NCI-H460 (cell line): Measurements from ENCODE around the gene CCL25. TPM values are rescaled to one million over a fixed set of nuclear protein-coding genes. Genes with fewer than 3 reads are reported as not detected.

Experiments used
- DNase-seq: peaks from one replicate; pipeline ENCODE4 v3.0.0-alpha.2; 2016; ENCODE audit warnings: low read depth; ENCODE audit errors: extremely low read depth
- total RNA-seq: library from RNA; depleted of rRNA; stranded (reverse); fragments of >200 nt; shearing (Covaris generic); gene quantifications from 2 replicates; pipeline ENCODE4 v1.2.3, GENCODE V29; 2014; rRNA removed

Gene CCL25
- total RNA-seq, 1 experiment from 2014 or later: not detected

DNA sequence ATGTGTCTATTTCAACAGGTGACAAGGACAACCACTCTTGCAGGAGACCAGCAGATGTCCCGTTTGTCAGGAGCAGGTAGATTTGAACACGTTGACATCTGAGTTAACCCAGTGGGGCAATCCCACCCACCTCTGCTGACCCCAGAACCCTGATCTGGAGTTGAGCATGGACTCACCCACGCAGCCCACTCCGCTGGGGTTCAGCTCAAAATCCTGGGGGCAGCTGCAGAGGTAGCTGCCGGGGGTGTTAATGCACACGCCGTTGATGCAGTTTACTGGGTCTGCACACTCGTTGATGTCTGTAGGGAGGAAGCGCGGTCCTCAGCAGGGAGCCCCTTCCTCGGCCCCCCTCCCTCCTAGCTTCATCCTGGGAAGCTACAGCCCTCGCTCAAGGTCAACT lies 56.9 kb downstream of the CCL25 start:
- DNase-seq: no peak

DNA sequence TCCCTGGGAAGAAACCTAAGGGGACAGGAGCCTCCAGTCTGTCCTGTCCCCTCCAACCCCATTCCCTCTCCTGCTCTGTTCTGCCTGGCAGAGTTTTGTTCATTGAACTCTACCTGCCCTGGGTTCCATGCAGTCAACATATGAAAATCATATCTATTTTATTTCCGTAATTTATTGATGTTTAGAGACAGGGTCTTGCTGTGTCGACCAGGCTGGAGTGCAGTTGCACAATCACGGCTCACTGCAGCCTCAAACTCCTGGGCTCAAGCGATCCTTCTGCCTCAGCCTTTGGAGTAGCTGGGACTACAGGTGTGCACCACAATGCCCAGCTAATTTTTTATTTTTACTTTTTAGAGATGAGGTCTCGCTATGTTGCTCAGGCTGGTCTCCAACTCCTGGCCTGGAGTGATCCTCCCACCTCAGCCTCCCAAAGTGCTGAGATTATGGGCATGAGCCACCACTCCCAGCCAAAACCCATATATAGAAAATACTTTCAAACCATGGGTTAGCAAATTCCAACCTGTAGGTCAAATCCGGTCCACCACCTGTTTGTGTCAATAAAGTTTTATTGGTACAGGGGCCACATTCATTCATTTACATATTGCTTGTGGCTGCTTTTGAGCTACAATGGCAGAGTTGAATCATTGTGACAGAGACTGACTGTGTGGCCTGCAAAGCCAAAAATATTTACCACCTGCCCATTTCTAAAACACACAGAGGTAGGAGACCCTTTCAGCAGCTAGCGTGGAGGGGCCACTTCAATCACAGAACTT lies 57.5 kb downstream of the CCL25 start:
- no peak for DNase-seq

DNA sequence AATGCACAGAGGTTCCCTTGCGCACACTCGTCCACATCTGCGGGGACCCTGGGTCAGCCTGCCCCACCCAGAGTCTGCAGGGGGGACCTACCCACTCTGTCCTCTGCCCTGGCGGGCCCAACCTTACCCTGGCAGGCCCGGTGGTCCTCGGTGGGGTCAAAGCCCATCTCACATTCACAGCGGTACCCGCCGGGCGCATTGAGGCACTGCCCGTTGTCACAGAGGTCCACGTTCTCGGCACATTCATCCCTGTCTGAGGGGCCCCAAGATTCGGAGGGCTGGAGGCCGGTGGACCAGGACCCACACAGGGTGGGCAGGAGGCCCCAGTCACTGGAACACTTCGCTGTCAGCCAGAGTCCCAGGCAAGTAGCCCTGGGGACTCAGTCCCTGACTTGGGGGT lies 58.4 kb downstream of the CCL25 start:
- no peak for DNase-seq

DNA sequence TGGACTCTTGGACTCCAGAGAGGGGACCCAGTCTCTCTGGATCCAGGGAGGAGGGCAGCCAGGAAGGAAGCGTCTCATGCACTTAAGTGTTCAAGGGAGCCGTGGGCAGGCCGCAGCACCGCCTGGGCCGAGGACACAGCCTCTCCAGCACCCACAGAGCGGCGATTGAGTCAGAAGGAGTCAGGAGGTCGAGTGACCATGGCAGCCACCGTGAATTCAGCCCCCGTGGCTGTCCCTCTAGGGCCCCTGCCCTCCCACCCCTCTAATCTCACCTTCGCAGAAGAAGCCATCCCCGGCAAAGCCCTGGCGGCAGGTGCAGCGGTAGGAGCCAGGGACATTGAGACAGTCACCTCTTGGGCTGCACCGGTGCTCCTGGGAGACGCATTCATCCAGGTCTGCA lies 58.8 kb downstream of the CCL25 start:
- no peak for DNase-seq

Other genes starting within 250 kb of the CCL25 start
- 10.9 and 11.2 TPM in 2 replicates for gene EVI5L, start 222.5 kb upstream of the CCL25 start, total RNA-seq
- gene PRR36, start 178.4 kb upstream of the CCL25 start, total RNA-seq: 0.43 TPM in 1 of 2 replicates, not detected in the other
- 4.6 and 5.2 TPM in 2 replicates for gene LRRC8E, start 164.2 kb upstream of the CCL25 start, total RNA-seq
- gene MAP2K7, start 148.9 kb upstream of the CCL25 start, total RNA-seq: 13.6 and 15.7 TPM in 2 replicates
- gene TGFBR3L, start 137.9 kb upstream of the CCL25 start, total RNA-seq: 6.0 and 10.9 TPM in 2 replicates
- 21.3 and 27.4 TPM in 2 replicates for gene SNAPC2, start 132.4 kb upstream of the CCL25 start, total RNA-seq
- gene CTXN1, start 126.6 kb upstream of the CCL25 start, total RNA-seq: 1.4 and 1.7 TPM in 2 replicates
- 127 and 135 TPM in 2 replicates for gene TIMM44, start 109.1 kb upstream of the CCL25 start, total RNA-seq
- gene ELAVL1, start 47.1 kb upstream of the CCL25 start, total RNA-seq: 24.9 and 29.3 TPM in 2 replicates
- gene FBN3, start 96.8 kb downstream of the CCL25 start, total RNA-seq: under 0.01 TPM in 1 of 2 replicates, not detected in the other
- gene CERS4, start 156.6 kb downstream of the CCL25 start, total RNA-seq: 5.2 and 7.0 TPM in 2 replicates